C4-2B (cell line): Measurements from ENCODE around the gene TLR5.

Source experiments
- H3K27ac ChIP-seq: fragments of 450-650 bp; 2 replicates; pipeline ENCODE4 v1.5.1; 2017
- ZFX ChIP-seq: fragments of 450-650 bp; IDR thresholded peaks from 2 replicates; pipeline ENCODE4 v1.6.1; 2017
- TF ChIP-seq, protein P1 (sequence below): fragments of 450-650 bp; conservative IDR thresholded peaks from 2 replicates; pipeline ENCODE4 v1.5.1; 2017; ENCODE audit warnings: mild to moderate bottlenecking

The TLR5 gene

DNA sequence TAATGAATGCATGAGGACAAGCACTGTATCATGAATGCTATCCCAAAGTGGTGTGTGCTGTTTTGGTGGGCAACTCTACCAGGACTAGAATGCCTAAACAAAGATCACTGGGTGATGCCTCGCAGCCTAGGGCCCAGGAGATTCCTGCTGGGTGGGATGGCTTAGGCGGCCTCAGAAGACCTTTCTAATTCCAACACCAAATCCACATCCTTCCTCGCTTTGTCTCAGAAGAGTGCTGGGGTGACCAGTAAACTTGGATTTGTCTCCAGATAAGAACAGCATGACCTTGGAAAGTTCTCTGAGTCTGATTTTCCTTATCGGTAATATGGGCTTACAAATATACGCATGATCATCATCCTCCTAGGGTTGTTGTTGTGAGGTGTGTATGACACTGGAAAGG, 76.6 kb downstream of the TLR5 start:
- H3K27ac ChIP-seq: no peak overlapping the region
- TF ChIP-seq, protein P1, sequence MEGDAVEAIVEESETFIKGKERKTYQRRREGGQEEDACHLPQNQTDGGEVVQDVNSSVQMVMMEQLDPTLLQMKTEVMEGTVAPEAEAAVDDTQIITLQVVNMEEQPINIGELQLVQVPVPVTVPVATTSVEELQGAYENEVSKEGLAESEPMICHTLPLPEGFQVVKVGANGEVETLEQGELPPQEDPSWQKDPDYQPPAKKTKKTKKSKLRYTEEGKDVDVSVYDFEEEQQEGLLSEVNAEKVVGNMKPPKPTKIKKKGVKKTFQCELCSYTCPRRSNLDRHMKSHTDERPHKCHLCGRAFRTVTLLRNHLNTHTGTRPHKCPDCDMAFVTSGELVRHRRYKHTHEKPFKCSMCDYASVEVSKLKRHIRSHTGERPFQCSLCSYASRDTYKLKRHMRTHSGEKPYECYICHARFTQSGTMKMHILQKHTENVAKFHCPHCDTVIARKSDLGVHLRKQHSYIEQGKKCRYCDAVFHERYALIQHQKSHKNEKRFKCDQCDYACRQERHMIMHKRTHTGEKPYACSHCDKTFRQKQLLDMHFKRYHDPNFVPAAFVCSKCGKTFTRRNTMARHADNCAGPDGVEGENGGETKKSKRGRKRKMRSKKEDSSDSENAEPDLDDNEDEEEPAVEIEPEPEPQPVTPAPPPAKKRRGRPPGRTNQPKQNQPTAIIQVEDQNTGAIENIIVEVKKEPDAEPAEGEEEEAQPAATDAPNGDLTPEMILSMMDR: no peak
- no peak for TF ChIP-seq ZFX

DNA sequence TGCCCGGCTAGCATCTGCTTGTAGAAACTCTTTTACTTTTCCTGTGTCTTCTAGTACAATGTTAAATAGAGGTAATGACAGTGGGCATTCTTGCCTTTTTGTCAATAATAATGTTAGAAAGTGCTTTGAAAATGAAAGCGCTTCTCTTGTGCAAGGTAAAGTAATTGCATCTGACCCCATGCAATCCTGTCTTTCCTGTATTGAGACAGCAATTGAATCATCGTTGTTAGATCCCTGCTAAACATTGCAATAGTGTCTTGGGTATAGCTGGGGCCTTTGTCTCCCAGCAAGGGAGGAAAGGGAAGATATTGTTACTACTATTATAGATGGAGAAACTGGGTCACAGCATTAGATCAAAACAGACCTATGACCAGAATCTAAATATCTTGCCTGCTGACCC, 80.9 kb downstream of the TLR5 start:
- no peak for TF ChIP-seq ZFX
- TF ChIP-seq, protein P1: no peak
- no peak overlapping the region for H3K27ac ChIP-seq

DNA sequence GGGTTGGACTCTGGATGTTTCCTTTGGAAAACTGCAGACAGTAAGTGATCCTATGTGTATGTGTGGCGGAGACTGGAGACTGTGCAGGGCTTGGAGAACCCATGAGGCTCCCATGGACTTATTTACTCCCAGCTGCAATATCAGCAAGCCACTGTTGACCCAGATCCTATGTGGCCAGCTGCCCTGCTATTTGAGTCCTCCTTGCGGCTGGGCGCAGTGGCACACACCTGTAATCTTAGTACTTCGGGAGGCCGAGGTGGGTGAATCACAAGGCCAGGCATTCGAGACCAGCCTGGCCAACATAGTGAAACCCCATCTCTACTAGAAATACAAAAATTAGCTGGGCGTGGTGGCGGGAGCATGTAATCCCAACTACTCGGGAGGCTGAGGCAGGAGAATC, 83.5 kb downstream of the TLR5 start:
- no peak overlapping the region for H3K27ac ChIP-seq
- TF ChIP-seq, protein P1: no peak
- no peak for TF ChIP-seq ZFX
